HCT116 (cell line): ENCODE data around the gene DDX19B. TPM values are rescaled to one million over a fixed set of nuclear protein-coding genes. Genes with fewer than 3 reads are reported as not detected.
A peak's percentile ranks its signal among the peaks of the same experiment; 100 is the strongest.

Experiments used
- ATAC-seq: fragments of 200-7000 bp; cut with Tn5 transposase; 2 replicates; pipeline ENCODE4 v1.9.1; 2020; ENCODE audit warnings: mild to moderate bottlenecking, moderate library complexity
- BruUV-seq: library from RNA; stranded (reverse); fragments of 400-500 nt; replicated peaks from 2 replicates; lab custom pipeline; 2021; lab: Mats Ljungman, UMichigan
- CTCF ChIA-PET: fragments of 300-600 bp; sonication (Branson Sonifier 250); formaldehyde crosslinking; loops from one replicate; lab custom pipeline; 2021; ENCODE audit warnings: antibody characterized with exemption; lab: Charles Lee
- POLR2A ChIA-PET: fragments of 300-600, 350-600 bp; sonication (Branson Sonifier 250); formaldehyde crosslinking; loops from one replicate; lab custom pipeline; 2021; ENCODE audit warnings: antibody characterized with exemption; lab: Charles Lee
- RAD21 ChIA-PET, 2 experiments: fragments of 300-600 bp; sonication (Branson Sonifier 250); formaldehyde crosslinking; loops; one replicate each; lab custom pipeline; 2023; ENCODE audit warnings: low total read pairs in 2 of 2; ENCODE audit not compliant: uncharacterized antibody in 2 of 2, unreplicated experiment in 2 of 2, low non-redundant PET in 1 of 2; lab: Charles Lee
- DNase-seq: peaks from one replicate; pipeline ENCODE4 v3.0.0-alpha.2; 2010; ENCODE audit warnings: low read depth, low spot score
- H2AFZ ChIP-seq: fragments of 200-600 bp; shearing (Covaris generic), sonication (generic); 2 replicates; pipeline ENCODE4 v1.6.1; 2017; ENCODE audit warnings: low read depth, mixed run types, mixed read lengths, antibody characterized with exemption, low read length; ENCODE audit not compliant: poor library complexity, severe bottlenecking
- H3K27ac ChIP-seq: 2 replicates; pipeline ENCODE4 v1.5.1; 2012; ENCODE audit warnings: low read depth, low read length
- H3K27me3 ChIP-seq: fragments of 200-600 bp; sonication (generic); 2 replicates; pipeline ENCODE4 v1.6.1; 2016; ENCODE audit warnings: mixed run types, low read length, mixed read lengths; ENCODE audit not compliant: insufficient read depth
- H3K36me3 ChIP-seq, 2 experiments: fragments of 200-500 bp in 1 of 2; fragments of 200-600 bp in 1 of 2; sonication (Bioruptor generic) in 1 of 2; sonication (generic) in 1 of 2; 2 replicates each; pipeline versions ENCODE4 v1.5.1 to v1.6.1; 2014 to 2016; ENCODE audit warnings: low read length in 2 of 2, inconsistent platforms in 1 of 2, mixed read lengths in 1 of 2, mixed run types in 1 of 2; ENCODE audit not compliant: insufficient read depth in 2 of 2, control insufficient read depth in 1 of 2
- H3K4me1 ChIP-seq, 2 experiments: fragments of 200-600 bp in 1 of 2; sonication (generic) in 1 of 2; 2 replicates each; pipeline versions ENCODE4 v1.5.1 to v1.6.1; 2012 to 2017; ENCODE audit warnings: low read length in 2 of 2, inconsistent platforms in 1 of 2, mild to moderate bottlenecking in 1 of 2, mixed read lengths in 1 of 2, mixed run types in 1 of 2, moderate library complexity in 1 of 2; ENCODE audit not compliant: insufficient read depth in 2 of 2, control insufficient read depth in 1 of 2
- H3K4me2 ChIP-seq: fragments of 200-600 bp; sonication (generic); 2 replicates; pipeline ENCODE4 v1.6.1; 2017; ENCODE audit warnings: mixed run types, low read length, mixed read lengths
- H3K4me3 ChIP-seq, 2 experiments: fragments of 200-600 bp in 1 of 2; sonication (generic) in 1 of 2; replicated peaks in 1 of 2; 2 replicates each; pipeline ENCODE4 v1.5.1; 2011 to 2016; ENCODE audit warnings: low read length in 2 of 2, control low read depth in 1 of 2, low read depth in 1 of 2, mild to moderate bottlenecking in 1 of 2, mixed read lengths in 1 of 2, mixed run types in 1 of 2
- H3K79me2 ChIP-seq: fragments of 200-600 bp; sonication (generic); 2 replicates; pipeline ENCODE4 v1.6.1; 2017; ENCODE audit warnings: mild to moderate bottlenecking, mixed run types, low read length, moderate library complexity, mixed read lengths; ENCODE audit not compliant: insufficient read depth
- H3K9ac ChIP-seq: fragments of 200-600 bp; sonication (generic); 2 replicates; pipeline ENCODE4 v1.6.1; 2016; ENCODE audit warnings: low read length, mixed read lengths
- H3K9me2 ChIP-seq: fragments of 200-600 bp; sonication (generic), shearing (Covaris generic); 2 replicates; pipeline ENCODE4 v1.6.1; 2017; ENCODE audit warnings: mixed run types, mild to moderate bottlenecking, moderate library complexity; ENCODE audit not compliant: insufficient read depth
- H3K9me3 ChIP-seq, 2 experiments: fragments of 200-500 bp in 1 of 2; fragments of 200-600 bp in 1 of 2; sonication (Bioruptor generic) in 1 of 2; sonication (generic) in 1 of 2; 2 replicates each; pipeline ENCODE4 v1.6.1; 2014 to 2017; ENCODE audit warnings: low read length in 2 of 2, mixed read lengths in 2 of 2, inconsistent platforms in 1 of 2, low read depth in 1 of 2, mild to moderate bottlenecking in 1 of 2, mixed run types in 1 of 2, moderate library complexity in 1 of 2; ENCODE audit not compliant: control insufficient read depth in 1 of 2, insufficient read depth in 1 of 2
- H4K20me1 ChIP-seq: fragments of 200-600 bp; sonication (generic), shearing (Covaris generic); 2 replicates; pipeline ENCODE4 v1.6.1; 2017; ENCODE audit warnings: mixed run types, mild to moderate bottlenecking, moderate library complexity; ENCODE audit not compliant: insufficient read depth
- ATF3 ChIP-seq: IDR thresholded peaks from 2 replicates; pipeline ENCODE4 v1.6.1; 2012
- CBX3 ChIP-seq: IDR thresholded peaks from 2 replicates; pipeline ENCODE4 v1.6.1; 2012; ENCODE audit warnings: low read depth
- EZH2 ChIP-seq: fragments of 200-600 bp; sonication (generic); IDR thresholded peaks from 2 replicates; pipeline ENCODE4 v1.6.1; 2017; ENCODE audit warnings: antibody characterized with exemption, mixed run types
- FOSL1 ChIP-seq: IDR thresholded peaks from 2 replicates; pipeline ENCODE4 v1.6.1; 2012; ENCODE audit warnings: low read depth
- POLR2A ChIP-seq: IDR thresholded peaks from 2 replicates; pipeline ENCODE4 v1.7.0; 2011; ENCODE audit warnings: borderline replicate concordance; ENCODE audit not compliant: insufficient read depth, insufficient read length; ENCODE audit errors: extremely low read depth
- RAD21 ChIP-seq: IDR thresholded peaks from 2 replicates; pipeline ENCODE4 v1.6.1; 2012; ENCODE audit warnings: low read depth, mild to moderate bottlenecking
- SP1 ChIP-seq: IDR thresholded peaks from 2 replicates; pipeline ENCODE4 v1.6.1; 2012; ENCODE audit warnings: low read depth
- ZFX ChIP-seq: fragments of 450-650 bp; IDR thresholded peaks from 2 replicates; pipeline ENCODE4 v1.6.1; 2017
- intact Hi-C: fragments of 100-400 bp; cut with micrococcal nuclease; formaldehyde crosslinking; loops from 2 replicates; pipeline ENCODE4 v1.10.0; 2022
- total RNA-seq: library from RNA; stranded (reverse); gene quantifications from one replicate; pipeline ENCODE4 v1.2.1, GENCODE V29; 2021; ENCODE audit not compliant: unreplicated experiment
- TF ChIP-seq, protein P1 (sequence below): IDR thresholded peaks from 2 replicates; pipeline ENCODE4 v1.6.1; 2012; ENCODE audit warnings: low read depth

DDX19B gene
- total RNA-seq, 1 experiment from 2014 or later: 36.6 TPM

DNA sequence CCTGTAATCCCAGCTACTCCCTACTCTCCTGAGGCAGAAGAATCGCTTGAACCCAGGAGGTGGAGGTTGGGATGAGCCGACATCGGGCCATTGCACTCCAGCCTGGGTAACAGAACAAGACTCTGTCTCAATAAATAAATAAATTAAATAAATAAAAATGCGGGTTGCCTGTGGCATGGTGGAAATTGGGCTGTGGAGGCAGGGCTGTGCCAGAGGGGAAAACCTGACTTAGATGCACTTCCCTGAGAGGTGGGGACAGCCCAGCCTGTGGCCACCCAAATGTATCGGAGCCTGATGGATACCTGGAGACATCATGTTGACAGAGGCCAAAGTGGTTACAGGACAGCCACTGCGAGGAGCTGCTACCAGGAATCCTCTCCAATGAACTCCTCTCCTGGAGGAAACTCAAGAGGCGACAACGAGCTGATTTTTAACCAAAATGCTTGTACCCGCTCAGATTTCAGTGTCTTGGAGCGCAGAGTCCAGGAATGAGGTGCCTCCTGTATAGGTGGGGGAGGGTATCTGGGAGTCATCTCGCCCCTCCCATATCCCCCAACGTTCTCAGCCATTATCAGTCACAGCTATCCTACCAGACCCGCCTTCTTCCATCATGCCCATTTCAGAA lies 80.0 kb downstream of the DDX19B start:
- intact Hi-C loops: no loop called here
- no peak for ATAC-seq
- TF ChIP-seq POLR2A (peak; percentile 34), ZFX (no peak)
- CTCF ChIA-PET: no interaction called here
- Histone ChIP-seq H3K36me3 (peaks cover 4 to 12% of the 10 kb centered on the region in 2 experiments; a peak in 2 of 4 replicates), H3K4me3 (no peak overlapping the region), H4K20me1 (no peaks in the 10 kb centered on the region), H3K9ac (no peak overlapping the region), H3K79me2 (peaks cover 19% of the 10 kb centered on the region), H2AFZ (no peak overlapping the region), H3K27ac (peak overlapping the region; percentile 23; the same call in 1 of the 2 replicates), H3K4me1 (peaks cover 9 to 24% of the 10 kb centered on the region in 2 experiments; a peak in 3 of 4 replicates), H3K27me3 (no peaks in the 10 kb centered on the region), H3K4me2 (peak overlapping the region; percentile 89; the same call in 1 of the 2 replicates), H3K9me3 (no peaks in the 10 kb centered on the region), H3K9me2 (no peaks in the 10 kb centered on the region)
- no peak for DNase-seq
- POLR2A ChIA-PET: interaction anchor here (1.5 to 1.7 kb wide), 2 partner anchors 98 to 146 kb away, joined by 4 to 6 read pairs; no protein-coding TSS in a partner anchor
- BruUV-seq: no TSS peak
- RAD21 ChIA-PET: no interaction called here

GRCh38 chr16:70380248-70380918 lies 81.4 kb downstream of the DDX19B start:
- Histone ChIP-seq H3K27me3 (no peaks in the 10 kb centered on the region), H3K4me3 (peak overlapping the region; percentile 90 to 94), H3K27ac (peak overlapping the region; percentile 98), H4K20me1 (no peaks in the 10 kb centered on the region), H3K36me3 (peaks cover 4 to 8% of the 10 kb centered on the region in 2 experiments; a peak in 2 of 4 replicates)
- RAD21 ChIA-PET: interaction anchor here (0.6 to 1.2 kb wide), 3 partner anchors 96 to 273 kb away, joined by 4 read pairs; no protein-coding TSS in a partner anchor
- TF ChIP-seq RAD21 (no peak), ATF3 (no peak), EZH2 (no peak), SP1 (no peak), FOSL1 (no peak), CBX3 (0 out of 2 replicates have a peak, but pooled peaks have one; percentile 6)
- TF ChIP-seq, protein P1, sequence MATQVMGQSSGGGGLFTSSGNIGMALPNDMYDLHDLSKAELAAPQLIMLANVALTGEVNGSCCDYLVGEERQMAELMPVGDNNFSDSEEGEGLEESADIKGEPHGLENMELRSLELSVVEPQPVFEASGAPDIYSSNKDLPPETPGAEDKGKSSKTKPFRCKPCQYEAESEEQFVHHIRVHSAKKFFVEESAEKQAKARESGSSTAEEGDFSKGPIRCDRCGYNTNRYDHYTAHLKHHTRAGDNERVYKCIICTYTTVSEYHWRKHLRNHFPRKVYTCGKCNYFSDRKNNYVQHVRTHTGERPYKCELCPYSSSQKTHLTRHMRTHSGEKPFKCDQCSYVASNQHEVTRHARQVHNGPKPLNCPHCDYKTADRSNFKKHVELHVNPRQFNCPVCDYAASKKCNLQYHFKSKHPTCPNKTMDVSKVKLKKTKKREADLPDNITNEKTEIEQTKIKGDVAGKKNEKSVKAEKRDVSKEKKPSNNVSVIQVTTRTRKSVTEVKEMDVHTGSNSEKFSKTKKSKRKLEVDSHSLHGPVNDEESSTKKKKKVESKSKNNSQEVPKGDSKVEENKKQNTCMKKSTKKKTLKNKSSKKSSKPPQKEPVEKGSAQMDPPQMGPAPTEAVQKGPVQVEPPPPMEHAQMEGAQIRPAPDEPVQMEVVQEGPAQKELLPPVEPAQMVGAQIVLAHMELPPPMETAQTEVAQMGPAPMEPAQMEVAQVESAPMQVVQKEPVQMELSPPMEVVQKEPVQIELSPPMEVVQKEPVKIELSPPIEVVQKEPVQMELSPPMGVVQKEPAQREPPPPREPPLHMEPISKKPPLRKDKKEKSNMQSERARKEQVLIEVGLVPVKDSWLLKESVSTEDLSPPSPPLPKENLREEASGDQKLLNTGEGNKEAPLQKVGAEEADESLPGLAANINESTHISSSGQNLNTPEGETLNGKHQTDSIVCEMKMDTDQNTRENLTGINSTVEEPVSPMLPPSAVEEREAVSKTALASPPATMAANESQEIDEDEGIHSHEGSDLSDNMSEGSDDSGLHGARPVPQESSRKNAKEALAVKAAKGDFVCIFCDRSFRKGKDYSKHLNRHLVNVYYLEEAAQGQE: no peak
- TF ChIP-seq, all 23 proteins: peak for 1
- peak overlapping the region; percentile 89 for H3K4me2 ChIP-seq
- intact Hi-C loops: loop anchor here (2.0 to 5.0 kb wide), 2 partner anchors 57 to 74 kb away; partner anchors contain the start of genes FCSK and ST3GAL2
- peaks cover 10 to 24% of the 10 kb centered on the region in 2 experiments; a peak in 3 of 4 replicates for H3K4me1 ChIP-seq
- BruUV-seq: no TSS peak
- peaks cover 19% of the 10 kb centered on the region for H3K79me2 ChIP-seq
- H3K9me2 ChIP-seq: no peaks in the 10 kb centered on the region
- peak overlapping the region; percentile 95 for H3K9ac ChIP-seq
- ATAC-seq: peak; percentile 13
- ChIA-PET CTCF (interaction anchor here (0.8 to 1.4 kb wide), 6 partner anchors 10 to 274 kb away, joined by 3 to 4 read pairs (median 3); partner anchors contain the start of genes EXOSC6 and FCSK), POLR2A (interaction anchor here (0.8 to 2.5 kb wide), 15 partner anchors 10 to 144 kb away, joined by 3 to 18 read pairs (median 6); partner anchors contain the start of genes DDX19A, FCSK and ST3GAL2)
- no peak for DNase-seq
- H2AFZ ChIP-seq: no peak overlapping the region
- no peaks in the 10 kb centered on the region for H3K9me3 ChIP-seq
